Germinal center (tissue), 1 donor: Measurements from ENCODE around the gene CTSC.
"Not testable (repeated sequence)": the region's sequence is repeated elsewhere in the genome, so short reads cannot be mapped to it uniquely, and the experiment has no call there.

Experiments used
- DNase-seq: peaks from one replicate; pipeline ENCODE4 v3.0.0; 2012; ENCODE audit warnings: mixed read lengths, low spot score

Gene CTSC

DNA sequence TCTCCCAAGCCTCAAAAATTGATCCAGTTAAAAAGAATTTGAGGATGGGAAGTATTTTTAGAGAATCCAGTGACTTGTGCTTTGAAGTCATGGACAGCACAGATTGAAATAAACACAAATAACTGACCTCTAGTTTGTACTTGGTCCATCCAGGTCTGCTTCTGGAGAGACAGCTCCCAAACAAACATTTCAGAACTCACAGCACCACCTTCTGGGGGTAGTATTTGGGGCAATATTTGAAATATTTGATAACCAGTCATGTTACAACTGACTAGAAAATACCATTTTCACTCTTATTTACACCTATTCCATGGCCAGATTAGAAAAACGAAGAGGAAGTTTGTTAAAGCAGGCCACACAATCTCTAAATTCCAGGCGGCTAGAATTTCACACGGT lies 56.2 kb downstream of the CTSC start:
- no peak for DNase-seq

GRCh38 chr11:88280673-88281316 lies 56.7 kb downstream of the CTSC start:
- no peak for DNase-seq

GRCh38 chr11:88277349-88277915 lies 60.1 kb downstream of the CTSC start:
- no peak for DNase-seq

- DNase-seq = no peak
These were observed 61.9 kb downstream of the CTSC start for GRCh38 chr11:88275636-88276035.

GRCh38 chr11:88266919-88267318 lies 70.6 kb downstream of the CTSC start:
- DNase-seq = no peak

DNA sequence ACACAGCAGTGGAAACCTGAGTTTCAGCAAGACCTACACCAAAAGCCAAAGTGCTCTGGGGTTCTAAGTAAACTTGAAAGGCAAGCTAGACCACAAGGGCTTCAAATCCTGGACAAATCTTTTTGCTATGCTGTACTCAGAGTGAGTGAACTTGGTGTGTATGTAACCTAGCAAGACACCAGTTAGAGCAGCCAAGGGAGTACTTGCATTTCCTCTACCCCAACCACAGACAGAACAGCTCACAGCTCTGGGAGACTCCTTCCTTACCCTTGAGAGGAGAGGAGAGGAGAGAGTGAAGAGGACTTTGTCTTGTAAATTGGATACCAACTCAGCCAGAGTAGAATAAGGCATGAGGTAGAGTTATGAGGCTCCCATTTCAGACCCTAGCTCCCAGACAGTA lies 71.4 kb downstream of the CTSC start:
- DNase-seq = no peak

DNA sequence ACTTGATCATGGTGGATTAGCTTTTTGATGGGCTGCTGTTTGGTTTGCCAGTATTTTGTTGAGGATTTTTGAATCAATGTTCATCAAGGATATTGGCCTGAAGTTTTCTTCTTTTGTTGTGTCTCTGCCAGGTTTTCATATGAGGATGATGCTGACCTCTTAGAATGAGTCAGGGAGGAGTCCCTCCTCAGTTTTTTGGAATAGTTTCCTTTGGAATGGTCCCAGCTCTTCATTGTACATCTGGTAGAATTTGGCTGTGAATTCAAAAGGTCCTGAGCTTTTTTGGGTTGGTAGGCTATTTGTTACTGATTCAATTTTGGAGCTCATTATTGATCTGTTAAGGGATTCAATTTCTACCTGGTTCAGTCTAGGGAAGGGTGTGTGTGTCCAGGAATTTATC lies 78.1 kb downstream of the CTSC start:
- no peak for DNase-seq

DNA sequence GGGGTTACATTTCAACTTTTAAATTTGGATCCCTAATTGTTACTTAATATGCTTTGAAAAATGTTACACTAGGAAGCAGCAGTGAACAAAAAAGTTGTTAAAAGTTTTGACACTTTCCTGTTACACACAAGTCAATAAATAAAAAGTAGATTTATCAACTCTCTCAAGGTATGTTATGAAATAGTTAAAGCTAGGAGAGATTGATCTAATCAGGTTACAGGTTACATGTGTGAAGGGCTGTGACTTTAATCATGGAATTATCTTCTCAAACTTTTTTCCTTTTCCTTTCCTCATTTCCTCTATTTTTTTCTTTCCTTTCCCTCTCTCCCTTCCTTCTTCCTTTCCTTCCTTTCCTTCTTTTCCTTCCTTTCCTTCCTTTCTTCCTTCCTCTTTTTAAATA lies 85.3 kb downstream of the CTSC start:
- DNase-seq = no peak

DNA sequence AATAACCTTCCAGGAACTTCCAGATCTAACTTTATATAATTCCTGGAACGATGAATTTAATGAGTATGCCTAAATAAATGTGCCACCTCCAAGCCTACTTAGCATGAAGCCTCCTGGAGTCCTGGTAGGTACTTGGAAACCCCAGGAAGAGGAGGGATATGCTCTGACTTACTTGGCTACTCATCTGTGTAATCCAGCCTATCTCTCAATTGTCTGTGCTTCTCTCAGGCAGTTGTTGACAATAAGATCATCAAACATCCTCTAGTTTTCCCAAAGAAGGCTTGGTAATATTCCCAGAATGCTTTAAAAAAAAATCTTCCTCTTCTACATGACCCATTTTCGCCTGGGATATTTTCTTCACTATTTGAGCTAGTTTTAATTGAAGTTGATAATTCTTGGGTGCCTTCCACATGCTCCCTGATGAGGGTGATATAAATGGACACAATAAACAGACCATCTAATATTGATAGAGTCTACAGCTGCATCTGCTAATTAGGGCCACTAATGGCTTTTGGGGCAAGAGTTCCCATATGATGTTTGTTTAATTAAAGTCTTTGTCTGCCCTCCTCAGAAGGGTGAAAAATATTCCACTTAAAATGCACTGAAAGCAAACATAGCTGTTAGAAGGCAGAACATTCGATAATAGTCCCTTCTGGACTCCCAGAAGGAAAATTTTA lies 86.8 kb downstream of the CTSC start:
- no peak for DNase-seq

- DNase-seq = no peak
These were observed 87.8 kb downstream of the CTSC start for GRCh38 chr11:88249706-88250105.

- DNase-seq = no peak
These were observed 90.8 kb downstream of the CTSC start for GRCh38 chr11:88246696-88247095.

GRCh38 chr11:88245576-88245975 lies 92.0 kb downstream of the CTSC start:
- not testable (repeated sequence) for DNase-seq
